HEK293 (cell line): ENCODE results near the gene PSORS1C2.

Experiments
- BCL11B ChIP-seq: fragments of 450-650 bp; formaldehyde crosslinking; IDR thresholded peaks from 2 replicates; pipeline ENCODE4 v1.5.1; 2016; ENCODE audit warnings: low read depth, missing biosample characterization, missing genetic modification characterization
- HOXA7 ChIP-seq: sonication (generic); formaldehyde crosslinking; IDR thresholded peaks from 2 replicates; pipeline ENCODE4 v1.8.1; 2022; ENCODE audit warnings: missing genetic modification reagents, borderline replicate concordance
- HOXC10 ChIP-seq: sonication (generic); formaldehyde crosslinking; IDR thresholded peaks from 2 replicates; pipeline ENCODE4 v1.8.1; 2023; ENCODE audit warnings: mild to moderate bottlenecking, missing genetic modification reagents
- KLF17 ChIP-seq: fragments of 450-650 bp; formaldehyde crosslinking; IDR thresholded peaks from 2 replicates; pipeline ENCODE4 v1.5.1; 2016; ENCODE audit warnings: missing biosample characterization, missing genetic modification characterization
- PRDM10 ChIP-seq: fragments of 450-650 bp; formaldehyde crosslinking; IDR thresholded peaks from 2 replicates; pipeline ENCODE4 v1.5.1; 2016; ENCODE audit warnings: missing biosample characterization, missing genetic modification characterization
- RBAK ChIP-seq: fragments of 450-650 bp; formaldehyde crosslinking; IDR thresholded peaks from 2 replicates; pipeline ENCODE4 v1.5.1; 2016; ENCODE audit warnings: missing biosample characterization, missing genetic modification characterization
- SP7 ChIP-seq: fragments of 450-650 bp; formaldehyde crosslinking; IDR thresholded peaks from 2 replicates; pipeline ENCODE4 v1.5.1; 2016; ENCODE audit warnings: missing biosample characterization, missing genetic modification characterization
- TRIM28 ChIP-seq: IDR thresholded peaks from 2 replicates; pipeline ENCODE4 v1.6.1; 2011; ENCODE audit warnings: low read length, control low read depth, borderline replicate concordance
- ZBTB1 ChIP-seq: fragments of 450-650 bp; formaldehyde crosslinking; IDR thresholded peaks from 2 replicates; pipeline ENCODE4 v1.5.1; 2016; ENCODE audit warnings: missing biosample characterization, missing genetic modification characterization
- ZBTB10 ChIP-seq: fragments of 450-650 bp; formaldehyde crosslinking; IDR thresholded peaks from 2 replicates; pipeline ENCODE4 v1.5.1; 2016; ENCODE audit warnings: missing biosample characterization, missing genetic modification characterization
- ZBTB17 ChIP-seq: fragments of 450-650 bp; formaldehyde crosslinking; IDR thresholded peaks from 2 replicates; pipeline ENCODE4 v1.5.1; 2016; ENCODE audit warnings: missing biosample characterization, missing genetic modification characterization
- ZBTB48 ChIP-seq: fragments of 450-650 bp; formaldehyde crosslinking; IDR thresholded peaks from 2 replicates; pipeline ENCODE4 v1.5.1; 2016; ENCODE audit warnings: missing biosample characterization, missing genetic modification characterization
- ZBTB7A ChIP-seq: fragments of 450-650 bp; formaldehyde crosslinking; IDR thresholded peaks from 2 replicates; pipeline ENCODE4 v1.5.1; 2016; ENCODE audit warnings: low read depth, missing biosample characterization, missing genetic modification characterization
- ZEB2 ChIP-seq: fragments of 450-650 bp; formaldehyde crosslinking; IDR thresholded peaks from 2 replicates; pipeline ENCODE4 v1.5.1; 2016; ENCODE audit warnings: missing biosample characterization, missing genetic modification characterization
- ZFP3 ChIP-seq: fragments of 450-650 bp; formaldehyde crosslinking; IDR thresholded peaks from 2 replicates; pipeline ENCODE4 v1.5.1; 2016; ENCODE audit warnings: low read depth, missing biosample characterization, missing genetic modification characterization
- ZNF146 ChIP-seq: fragments of 450-650 bp; formaldehyde crosslinking; IDR thresholded peaks from 2 replicates; pipeline ENCODE4 v1.5.1; 2016; ENCODE audit warnings: missing biosample characterization, missing genetic modification characterization
- ZNF214 ChIP-seq: fragments of 450-650 bp; formaldehyde crosslinking; IDR thresholded peaks from 2 replicates; pipeline ENCODE4 v1.5.1; 2017; ENCODE audit warnings: missing biosample characterization, mild to moderate bottlenecking, missing genetic modification characterization, borderline replicate concordance
- ZNF24 ChIP-seq: fragments of 450-650 bp; formaldehyde crosslinking; IDR thresholded peaks from 2 replicates; pipeline ENCODE4 v1.5.1; 2016; ENCODE audit warnings: missing biosample characterization, missing genetic modification characterization
- ZNF324 ChIP-seq: fragments of 450-650 bp; formaldehyde crosslinking; IDR thresholded peaks from 2 replicates; pipeline ENCODE4 v1.5.1; 2016; ENCODE audit warnings: missing biosample characterization, missing genetic modification characterization
- ZNF366 ChIP-seq: fragments of 450-650 bp; formaldehyde crosslinking; conservative IDR thresholded peaks from 2 replicates; pipeline ENCODE4 v1.5.1; 2016; ENCODE audit warnings: missing biosample characterization, missing genetic modification characterization
- ZNF629 ChIP-seq: fragments of 450-650 bp; formaldehyde crosslinking; IDR thresholded peaks from 2 replicates; pipeline ENCODE4 v1.5.1; 2017; ENCODE audit warnings: missing biosample characterization, missing genetic modification characterization
- ZNF645 ChIP-seq: fragments of 450-650 bp; formaldehyde crosslinking; IDR thresholded peaks from 2 replicates; pipeline ENCODE4; 2016; ENCODE audit warnings: missing biosample characterization, missing genetic modification characterization
- ZNF776 ChIP-seq: fragments of 450-650 bp; formaldehyde crosslinking; IDR thresholded peaks from 2 replicates; pipeline ENCODE4 v1.5.0; 2017; ENCODE audit warnings: missing biosample characterization, missing genetic modification characterization, borderline replicate concordance
- ZSCAN23 ChIP-seq: fragments of 450-650 bp; formaldehyde crosslinking; IDR thresholded peaks from 2 replicates; pipeline ENCODE4 v1.5.1; 2016; ENCODE audit warnings: missing biosample characterization, missing genetic modification characterization
- ZSCAN4 ChIP-seq: fragments of 450-650 bp; formaldehyde crosslinking; IDR thresholded peaks from 2 replicates; pipeline ENCODE4 v1.5.1; 2017; ENCODE audit warnings: missing biosample characterization, missing genetic modification characterization
- ZSCAN5A ChIP-seq: fragments of 450-650 bp; formaldehyde crosslinking; IDR thresholded peaks from 2 replicates; pipeline ENCODE4 v1.5.1; 2016; ENCODE audit warnings: missing biosample characterization, missing genetic modification characterization
- ZXDB ChIP-seq: fragments of 450-650 bp; formaldehyde crosslinking; IDR thresholded peaks from 2 replicates; pipeline ENCODE4 v1.5.1; 2016; ENCODE audit warnings: missing biosample characterization, missing genetic modification characterization

Gene PSORS1C2

GRCh38 chr6:31158140-31158862, 19.4 kb upstream of the PSORS1C2 start, which contains the start of gene TCF19 (continued):
- TF ChIP-seq ZBTB10 (tag by site-specific recombination): peak; percentile 75; the same call in 1 of the 2 replicates
- TF ChIP-seq HOXC10 (CRISPR knock-in tag): peak; percentile 88; the same call in 1 of the 2 replicates
- TF ChIP-seq ZSCAN5A: no peak
- TF ChIP-seq ZEB2 (tag by site-specific recombination): peak; percentile 83
- no peak for TF ChIP-seq TRIM28
- TF ChIP-seq SP7 (tag by site-specific recombination): peak; percentile 62
- TF ChIP-seq ZBTB7A (tag by site-specific recombination): peak; percentile 74; the same call in 1 of the 2 replicates
- TF ChIP-seq ZNF629 (tag by site-specific recombination): peak; percentile 9
- no peak for TF ChIP-seq ZSCAN23
- TF ChIP-seq ZNF146: 0 out of 2 replicates have a peak, but pooled peaks have one; percentile 19
- TF ChIP-seq ZSCAN4 (tag by site-specific recombination): no peak
- TF ChIP-seq ZNF214: no peak
- TF ChIP-seq ZBTB17: peak; percentile 72
- no peak for TF ChIP-seq BCL11B
- TF ChIP-seq ZFP3 (tag by site-specific recombination): no peak
- TF ChIP-seq HOXA7 (CRISPR knock-in tag): no peak
- TF ChIP-seq ZBTB1 (tag by site-specific recombination): no peak
- TF ChIP-seq RBAK (tag by site-specific recombination): no peak
- 0 out of 2 replicates have a peak, but pooled peaks have one; percentile 47 for TF ChIP-seq ZNF366 (tag by site-specific recombination)
- 0 out of 2 replicates have a peak, but pooled peaks have one; percentile 33 for TF ChIP-seq ZNF324 (tag by site-specific recombination)
- peak; percentile 93 for TF ChIP-seq PRDM10 (tag by site-specific recombination)
- peak; percentile 15; the same call in 1 of the 2 replicates for TF ChIP-seq ZBTB48 (tag by site-specific recombination)
- peak; percentile 53; the same call in 1 of the 2 replicates for TF ChIP-seq KLF17 (tag by site-specific recombination)
- peak; percentile 54; the same call in 1 of the 2 replicates for TF ChIP-seq ZNF24 (tag by site-specific recombination)
- TF ChIP-seq ZXDB (tag by site-specific recombination): peak; percentile 64
- no peak for TF ChIP-seq ZNF776
- TF ChIP-seq ZNF645 (tag by site-specific recombination): no peak
